Left ventricle myocardium inferior (tissue), 1 donor: Measurements from ENCODE around the gene CNN2. TPM values are rescaled to one million over a fixed set of nuclear protein-coding genes. Genes with fewer than 3 reads are reported as not detected.

Source experiments
- DNase-seq: peaks from one replicate; pipeline ENCODE4 v3.0.0-alpha.2; 2020
- H3K27ac ChIP-seq: fragments of 200-600 bp; replicated peaks from 2 replicates; pipeline ENCODE4 v1.8.0; 2021
- H3K27me3 ChIP-seq: fragments of 200-600 bp; 2 replicates; pipeline ENCODE4 v1.8.0; 2021; ENCODE audit warnings: low read depth
- H3K36me3 ChIP-seq: fragments of 200-600 bp; 2 replicates; pipeline ENCODE4 v1.8.0; 2021
- H3K4me1 ChIP-seq: fragments of 200-600 bp; 2 replicates; pipeline ENCODE4 v1.8.0; 2021
- H3K4me3 ChIP-seq: fragments of 200-600 bp; 2 replicates; pipeline ENCODE4 v1.8.0; 2021; ENCODE audit warnings: mild to moderate bottlenecking, moderate library complexity
- H3K9me3 ChIP-seq: fragments of 200-600 bp; replicated peaks from 2 replicates; pipeline ENCODE4 v1.8.0; 2021
- CTCF ChIP-seq: fragments of 200-600 bp; IDR thresholded peaks from 2 replicates; pipeline ENCODE4 v1.8.0; 2021; ENCODE audit warnings: antibody characterized with exemption, mild to moderate bottlenecking, borderline replicate concordance
- intact Hi-C: fragments of 100-400 bp; cut with micrococcal nuclease; formaldehyde crosslinking; loops from one replicate; pipeline ENCODE4 v1.11.0; 2022
- total RNA-seq: library from RNA; stranded (reverse); fragmentation: NEBNext Ultra II Directional; extraction: Animal tissue kit (Norgen Biotek cat#: 25700); gene quantifications from one replicate; pipeline ENCODE4 v1.2.1, GENCODE V29; 2021
- donor health status: DM: no; HTN: yes; CAD: no; lungs with severe emphysema.

Gene CNN2
- total RNA-seq, 1 donor from 2014 or later: 45.6 TPM

- intact Hi-C loops: no loop called here
- no peak for DNase-seq
- no peak overlapping the region for H3K4me3 ChIP-seq
- no peak for TF ChIP-seq CTCF
- no peak overlapping the region for H3K27ac ChIP-seq
- no peaks in the 10 kb centered on the region for H3K27me3 ChIP-seq
- H3K36me3 ChIP-seq: peaks cover 4% of the 10 kb centered on the region
- no peaks in the 10 kb centered on the region for H3K4me1 ChIP-seq
- no peaks in the 10 kb centered on the region for H3K9me3 ChIP-seq
These were observed 20.7 kb downstream of the CNN2 start for GRCh38 chr19:1046836-1047695.

- no peaks in the 10 kb centered on the region for H3K27me3 ChIP-seq
- no peak for DNase-seq
- H3K27ac ChIP-seq: no peak overlapping the region
- peaks cover 4% of the 10 kb centered on the region for H3K36me3 ChIP-seq
- TF ChIP-seq CTCF: no peak
- no peaks in the 10 kb centered on the region for H3K9me3 ChIP-seq
- intact Hi-C loops: no loop called here
- H3K4me3 ChIP-seq: no peak overlapping the region
- H3K4me1 ChIP-seq: no peaks in the 10 kb centered on the region
These were observed 21.3 kb downstream of the CNN2 start for GRCh38 chr19:1047696-1048147.

GRCh38 chr19:1049106-1049505 is 22.7 kb downstream of the CNN2 start:
- no peaks in the 10 kb centered on the region for H3K4me1 ChIP-seq
- H3K4me3 ChIP-seq: no peak overlapping the region
- no peak for DNase-seq
- H3K9me3 ChIP-seq: no peaks in the 10 kb centered on the region
- no peaks in the 10 kb centered on the region for H3K27me3 ChIP-seq
- no peak for TF ChIP-seq CTCF
- peaks cover 4% of the 10 kb centered on the region for H3K36me3 ChIP-seq
- H3K27ac ChIP-seq: no peak overlapping the region
- intact Hi-C loops: no loop called here

GRCh38 chr19:1049800-1050199 is 23.4 kb downstream of the CNN2 start:
- no peak for TF ChIP-seq CTCF
- Histone ChIP-seq H3K27ac (no peak overlapping the region), H3K27me3 (no peaks in the 10 kb centered on the region), H3K9me3 (no peaks in the 10 kb centered on the region), H3K36me3 (peaks cover 3% of the 10 kb centered on the region), H3K4me3 (no peak overlapping the region), H3K4me1 (no peaks in the 10 kb centered on the region)
- no peak for DNase-seq
- intact Hi-C loops: no loop called here

- Histone ChIP-seq H3K9me3 (peaks cover 8% of the 10 kb centered on the region), H3K36me3 (peaks cover 12% of the 10 kb centered on the region), H3K27me3 (no peaks in the 10 kb centered on the region), H3K4me1 (no peaks in the 10 kb centered on the region), H3K4me3 (no peak overlapping the region), H3K27ac (no peak overlapping the region)
- intact Hi-C loops: no loop called here
- no peak for TF ChIP-seq CTCF
- DNase-seq: no peak
These were observed 24.8 kb downstream of the CNN2 start for GRCh38 chr19:1050989-1051788.
